OCI-LY1 (cell line): ENCODE data around the gene TNFSF9.

Experiments used
- H2AFZ ChIP-seq: fragments of 200-600 bp; sonication (generic), shearing (Covaris generic); 2 replicates; pipeline ENCODE4 v1.6.0; 2014; ENCODE audit warnings: antibody characterized with exemption, mild to moderate bottlenecking, low read length
- H3F3A ChIP-seq: fragments of 200-600 bp; sonication (generic), shearing (Covaris generic); 2 replicates; pipeline ENCODE4 v1.6.0; 2014; ENCODE audit warnings: mild to moderate bottlenecking, antibody characterized with exemption, low read length, moderate library complexity; ENCODE audit not compliant: insufficient read depth
- H3K27ac ChIP-seq: fragments of 200-600 bp; sonication (generic); 2 replicates; pipeline ENCODE4 v1.5.1; 2014; ENCODE audit warnings: low read length, mixed run types, mild to moderate bottlenecking, low read depth; ENCODE audit not compliant: poor library complexity, severe bottlenecking
- H3K27me3 ChIP-seq: fragments of 200-600 bp; sonication (generic); 2 replicates; pipeline ENCODE4 v1.6.0; 2014; ENCODE audit warnings: antibody characterized with exemption, mild to moderate bottlenecking, low read length, moderate library complexity; ENCODE audit not compliant: insufficient read depth
- H3K36me3 ChIP-seq: fragments of 200-600 bp; sonication (generic); 2 replicates; pipeline ENCODE4 v1.6.1; 2014; ENCODE audit warnings: mild to moderate bottlenecking, antibody characterized with exemption, low read length, moderate library complexity, mixed read lengths; ENCODE audit not compliant: insufficient read depth
- H3K4me1 ChIP-seq: fragments of 200-600 bp; sonication (generic); 2 replicates; pipeline ENCODE4 v1.5.1; 2014; ENCODE audit warnings: mild to moderate bottlenecking, low read length, moderate library complexity; ENCODE audit not compliant: insufficient read depth, severe bottlenecking
- H3K4me2 ChIP-seq: fragments of 200-600 bp; sonication (generic), shearing (Covaris generic); 2 replicates; pipeline ENCODE4 v1.6.1; 2014; ENCODE audit warnings: low read length
- H3K4me3 ChIP-seq: fragments of 200-600 bp; sonication (generic); 2 replicates; pipeline ENCODE4 v1.5.1; 2014; ENCODE audit warnings: low read length, low read depth, mild to moderate bottlenecking, mixed read lengths; ENCODE audit not compliant: poor library complexity, severe bottlenecking
- H3K79me2 ChIP-seq: fragments of 200-600 bp; shearing (Covaris generic); 2 replicates; pipeline ENCODE4 v1.6.1; 2016; ENCODE audit warnings: mixed run types, low read length, mixed read lengths; ENCODE audit not compliant: insufficient read depth
- H3K9ac ChIP-seq: fragments of 200-600 bp; sonication (generic), shearing (Covaris generic); 2 replicates; pipeline ENCODE4 v1.6.1; 2014; ENCODE audit warnings: mild to moderate bottlenecking, low read length, mixed read lengths
- H3K9me2 ChIP-seq: fragments of 200-600 bp; sonication (generic), shearing (Covaris generic); 2 replicates; pipeline ENCODE4 v1.6.1; 2014; ENCODE audit warnings: low read depth, mild to moderate bottlenecking, low read length, mixed read lengths
- H3K9me3 ChIP-seq: fragments of 200-600 bp; shearing (Covaris generic); 2 replicates; pipeline ENCODE4 v1.6.1; 2014; ENCODE audit warnings: low read length, mixed read lengths
- H4K20me1 ChIP-seq: fragments of 200-600 bp; sonication (generic), shearing (Covaris generic); 2 replicates; pipeline ENCODE4 v1.6.0; 2016; ENCODE audit warnings: mild to moderate bottlenecking, low read length; ENCODE audit not compliant: insufficient read depth
- CTCF ChIP-seq: fragments of 200-600 bp; sonication (generic), shearing (Covaris generic); IDR thresholded peaks from 2 replicates; pipeline ENCODE4 v1.5.1; 2017; ENCODE audit warnings: mild to moderate bottlenecking, antibody characterized with exemption, low read length, moderate library complexity, mixed read lengths
- EZH2 ChIP-seq: fragments of 200-600 bp; sonication (generic), shearing (Covaris generic); IDR thresholded peaks from 2 replicates; pipeline ENCODE4 v1.8.0; 2017; ENCODE audit warnings: borderline replicate concordance, mixed run types, mild to moderate bottlenecking, antibody characterized with exemption, low read length, moderate library complexity, mixed read lengths

Gene TNFSF9

DNA sequence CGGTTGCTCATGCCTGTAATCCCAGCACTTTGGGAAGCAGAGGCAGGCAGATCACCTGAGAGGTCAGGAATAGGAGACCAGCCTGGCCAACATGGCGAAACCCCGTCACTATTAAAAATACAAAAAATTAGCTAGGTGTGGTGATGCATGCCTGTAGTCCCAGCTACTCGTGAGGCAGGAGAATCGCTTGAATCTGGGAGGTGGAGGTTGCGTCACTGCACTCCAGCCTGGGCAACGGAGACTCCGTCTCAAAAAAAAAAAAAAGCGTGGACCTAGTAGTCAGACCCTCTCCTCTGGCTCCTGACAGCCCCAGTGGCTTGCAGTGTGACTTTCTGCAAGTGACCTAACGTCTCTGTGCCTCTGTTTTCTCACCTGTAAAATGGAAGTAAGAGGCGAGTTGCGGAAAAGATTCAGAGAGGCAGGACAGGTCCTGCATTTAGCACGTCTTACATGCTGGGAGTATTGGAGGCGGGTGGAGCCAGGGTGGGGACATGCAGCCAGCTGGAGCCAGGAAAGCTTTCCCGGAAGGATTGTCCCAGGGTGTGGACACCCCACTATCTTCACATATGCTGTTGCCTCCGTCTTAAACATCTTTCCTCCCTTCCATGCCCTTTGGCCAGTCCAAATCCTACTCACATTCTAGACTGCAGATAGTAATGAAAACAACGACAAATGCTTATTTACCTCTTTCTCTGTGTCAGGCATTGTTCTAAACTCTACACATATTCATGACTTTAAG lies 31.6 kb upstream of the TNFSF9 start:
- H3K27ac ChIP-seq: peak overlapping the region; percentile 40
- H3K36me3 ChIP-seq: peaks cover 44% of the 10 kb centered on the region
- no peaks in the 10 kb centered on the region for H3K79me2 ChIP-seq
- H4K20me1 ChIP-seq: no peaks in the 10 kb centered on the region
- H3K9ac ChIP-seq: no peak overlapping the region; the same call in 1 of the 2 replicates
- H3K4me1 ChIP-seq: peaks cover 46% of the 10 kb centered on the region
- H3K9me3 ChIP-seq: no peaks in the 10 kb centered on the region
- H3F3A ChIP-seq: no peaks in the 10 kb centered on the region
- no peaks in the 10 kb centered on the region for H3K9me2 ChIP-seq
- H3K27me3 ChIP-seq: no peaks in the 10 kb centered on the region
- H2AFZ ChIP-seq: no peak overlapping the region
- TF ChIP-seq EZH2: no peak
- TF ChIP-seq CTCF: no peak
- H3K4me2 ChIP-seq: peak overlapping the region; percentile 87
- H3K4me3 ChIP-seq: peak overlapping the region; percentile 32

DNA sequence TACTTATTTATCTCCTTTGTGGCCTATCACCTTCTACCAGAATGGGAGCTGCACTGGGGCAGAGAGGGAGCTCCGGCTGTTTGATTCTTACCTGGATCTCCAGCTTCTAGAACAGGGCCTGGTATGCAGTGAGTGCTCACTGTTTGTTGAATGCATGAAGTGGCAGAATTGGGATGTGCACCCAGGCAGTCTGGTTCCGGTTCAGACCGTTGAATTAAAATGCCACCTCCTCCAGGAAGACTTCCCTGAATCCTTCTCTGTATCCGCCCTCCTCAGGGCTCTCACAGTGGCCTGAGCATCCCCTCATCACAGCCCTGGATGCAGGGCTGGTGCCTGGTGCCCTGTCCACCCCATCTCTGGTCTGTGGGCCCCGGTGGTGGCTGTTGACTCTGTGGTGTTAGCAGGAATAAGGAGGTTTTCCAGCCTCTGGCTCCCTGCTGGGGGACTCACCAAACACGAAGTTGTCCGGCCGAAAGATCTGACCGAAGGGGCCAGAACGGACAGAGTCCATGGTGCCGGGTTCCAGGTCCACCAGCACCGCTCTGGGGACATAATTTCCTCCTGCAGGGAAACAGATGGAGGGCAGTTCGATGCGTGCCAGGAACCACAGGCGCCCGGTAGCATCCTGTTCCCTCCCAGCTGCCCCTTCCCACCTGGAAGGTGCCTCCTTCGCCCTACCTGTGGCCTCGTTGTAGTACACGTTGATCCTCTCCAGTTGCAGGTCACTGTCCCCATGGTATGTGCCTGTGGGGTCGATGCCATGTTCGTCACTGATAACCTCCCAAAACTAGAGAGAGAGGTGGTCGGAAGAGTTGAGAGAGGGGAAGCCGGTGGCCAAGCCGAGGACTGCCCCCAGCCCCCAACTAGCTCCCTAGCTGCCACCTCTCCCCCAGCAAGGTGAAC lies 29.7 kb upstream of the TNFSF9 start:
- no peaks in the 10 kb centered on the region for H3K27me3 ChIP-seq
- no peaks in the 10 kb centered on the region for H3F3A ChIP-seq
- H3K9me2 ChIP-seq: no peaks in the 10 kb centered on the region
- H3K4me3 ChIP-seq: peak overlapping the region; percentile 81
- TF ChIP-seq EZH2: no peak
- no peak for TF ChIP-seq CTCF
- H3K4me2 ChIP-seq: peak overlapping the region; percentile 87
- peak overlapping the region; percentile 87 for H3K9ac ChIP-seq
- no peak overlapping the region for H2AFZ ChIP-seq
- peaks cover 53% of the 10 kb centered on the region for H3K4me1 ChIP-seq
- no peaks in the 10 kb centered on the region for H3K9me3 ChIP-seq
- no peaks in the 10 kb centered on the region for H3K79me2 ChIP-seq
- H4K20me1 ChIP-seq: no peaks in the 10 kb centered on the region
- peak overlapping the region; percentile 40 for H3K27ac ChIP-seq
- peaks cover 28% of the 10 kb centered on the region; the same call in 1 of the 2 replicates for H3K36me3 ChIP-seq

DNA sequence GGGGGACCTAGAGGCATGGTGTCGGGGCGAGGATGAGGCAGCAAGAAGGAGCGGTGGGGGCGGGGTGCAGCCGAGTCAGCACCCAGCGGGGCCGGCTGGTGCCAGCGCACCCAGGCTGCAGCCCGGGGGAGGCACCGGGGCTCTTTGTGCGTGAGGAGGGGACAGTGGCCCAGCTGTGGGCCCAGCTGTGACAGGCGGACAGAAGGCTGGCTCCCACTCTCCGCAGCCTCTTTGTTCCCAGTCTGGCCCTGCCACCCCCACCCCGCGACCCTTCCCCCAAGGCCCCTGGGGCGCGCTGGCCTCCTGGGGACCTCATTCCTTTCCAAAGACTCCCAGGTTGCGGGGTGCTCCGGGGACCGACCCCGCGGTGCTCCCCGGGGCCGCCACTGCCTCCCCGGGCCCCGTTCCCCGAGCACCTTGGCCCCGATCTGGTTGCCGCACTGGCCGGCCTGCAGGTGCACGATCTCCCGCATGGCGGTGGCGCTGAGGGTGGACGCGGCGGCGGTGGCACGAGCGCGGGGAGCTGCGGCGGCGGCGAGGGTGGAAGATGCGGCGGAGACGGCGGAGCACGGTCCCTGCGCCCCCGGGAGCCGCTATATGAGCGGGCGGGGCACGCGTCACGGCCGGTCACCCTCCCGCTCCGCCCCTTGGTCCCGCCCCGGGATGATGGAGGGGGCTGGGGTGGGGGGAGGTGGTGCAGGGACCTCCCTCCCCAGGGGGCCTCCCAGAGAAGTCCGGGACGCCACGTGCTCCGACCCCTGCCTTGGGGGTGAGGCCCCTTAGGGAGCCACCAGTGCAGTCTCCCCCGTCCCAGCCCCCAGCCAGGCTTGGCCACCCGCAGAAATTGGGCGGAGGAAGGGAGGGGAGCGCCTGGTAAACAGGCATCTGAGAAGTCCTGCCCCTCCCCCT lies 28.8 kb upstream of the TNFSF9 start, which contains the start of gene TUBB4A:
TSS of gene TUBB4A (minus strand) at position 570 of the 909 bp plus-strand sequence. CDS start at position 473, 97 bp downstream.
- H3K4me1 ChIP-seq: peaks cover 53% of the 10 kb centered on the region
- H3K4me2 ChIP-seq: peak within 1 kb of the TSS; percentile 87
- peak within 1 kb of the TSS; percentile 81 for H3K4me3 ChIP-seq
- no peaks in the 10 kb centered on the region for H4K20me1 ChIP-seq
- TF ChIP-seq CTCF (no peak), EZH2 (no peak)
- H3K9me2 ChIP-seq: no peaks in the 10 kb centered on the region
- H3K27me3 ChIP-seq: no peaks in the 10 kb centered on the region
- H3K36me3 ChIP-seq: peaks cover 27% of the 10 kb centered on the region; the same call in 1 of the 2 replicates
- H3K9me3 ChIP-seq: no peaks in the 10 kb centered on the region
- no peaks in the 10 kb centered on the region for H3K79me2 ChIP-seq
- no peak within 1 kb of the TSS for H2AFZ ChIP-seq
- peak within 1 kb of the TSS; percentile 71 for H3K27ac ChIP-seq
- H3K9ac ChIP-seq: peak within 1 kb of the TSS; percentile 87
- H3F3A ChIP-seq: no peaks in the 10 kb centered on the region
